GM21360 (cell line): ENCODE measurements around the gene LRFN3.
"Not testable (repeated sequence)": the region's sequence is repeated elsewhere in the genome, so short reads cannot be mapped to it uniquely, and the experiment has no call there.

ENCODE experiments used
- ATAC-seq: cut with Tn5 transposase; IDR thresholded peaks from one replicate; pipeline ENCODE4 v1.9.1; 2021; ENCODE audit warnings: mild to moderate bottlenecking, moderate library complexity; ENCODE audit not compliant: unreplicated experiment

Gene LRFN3

DNA sequence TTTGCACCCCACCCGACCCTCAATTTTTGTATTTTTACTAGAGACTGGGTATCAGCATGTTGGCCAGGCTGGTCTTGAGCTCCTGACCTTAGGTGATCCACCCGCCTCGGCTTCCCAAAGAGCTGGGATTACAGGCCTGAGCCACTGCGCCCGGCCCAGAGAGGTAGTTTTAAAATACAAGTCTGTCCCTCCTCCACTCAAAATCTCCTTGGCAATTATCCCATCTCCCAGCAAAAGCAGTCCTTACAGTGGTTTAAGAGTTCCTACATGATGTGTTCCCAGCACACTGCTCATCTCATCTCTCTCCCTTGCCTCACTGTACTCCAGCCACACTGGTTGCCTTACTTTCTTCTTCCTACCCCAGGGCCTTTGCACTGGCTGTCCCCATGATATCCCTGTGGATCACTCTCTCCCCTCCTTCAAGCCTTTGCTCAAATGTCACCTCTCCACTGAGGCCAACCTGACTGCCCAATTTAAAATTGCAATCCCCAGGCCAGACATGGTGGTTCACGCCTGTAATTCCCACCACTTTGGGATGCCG, 24.3 kb downstream of the LRFN3 start:
- no peak for ATAC-seq

DNA sequence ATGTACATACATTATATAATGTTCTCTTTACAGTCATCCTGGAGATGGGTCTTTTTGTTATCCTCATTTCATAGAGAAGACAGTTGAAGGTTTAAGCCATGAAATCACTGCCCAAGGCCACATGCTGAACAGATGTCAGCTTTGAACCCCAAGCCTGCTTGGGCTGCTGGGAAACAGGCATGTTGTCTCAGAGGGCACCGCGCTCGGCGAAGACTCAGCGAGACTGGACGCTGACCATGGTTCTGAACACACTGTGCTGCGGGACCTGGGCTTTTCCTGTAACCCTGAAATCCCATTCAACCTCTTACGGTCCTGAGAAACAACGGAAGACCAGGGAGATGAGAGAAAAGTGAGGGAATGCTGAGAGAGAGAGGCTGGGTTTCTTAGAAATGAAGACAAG, 27.3 kb downstream of the LRFN3 start:
- ATAC-seq = no peak

DNA sequence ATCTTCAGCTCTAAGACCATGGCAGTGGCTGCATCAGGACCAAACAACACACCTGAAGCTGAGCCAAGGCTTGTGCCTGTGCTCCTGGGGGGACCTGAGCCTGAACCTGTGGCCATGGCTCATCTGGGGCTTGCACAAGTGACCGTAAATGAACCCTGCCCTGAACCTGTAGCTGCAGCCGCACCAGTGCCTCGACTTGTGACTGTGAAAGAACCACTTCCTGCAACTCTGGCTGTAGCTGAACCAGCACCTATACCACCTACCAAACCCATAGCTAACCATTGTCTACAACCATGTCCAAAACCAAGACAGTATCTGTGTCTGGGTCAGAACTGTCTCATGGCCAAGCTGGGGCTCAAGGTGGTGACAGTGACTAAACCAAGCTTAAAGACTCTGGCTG, 30.6 kb downstream of the LRFN3 start:
- no peak for ATAC-seq

DNA sequence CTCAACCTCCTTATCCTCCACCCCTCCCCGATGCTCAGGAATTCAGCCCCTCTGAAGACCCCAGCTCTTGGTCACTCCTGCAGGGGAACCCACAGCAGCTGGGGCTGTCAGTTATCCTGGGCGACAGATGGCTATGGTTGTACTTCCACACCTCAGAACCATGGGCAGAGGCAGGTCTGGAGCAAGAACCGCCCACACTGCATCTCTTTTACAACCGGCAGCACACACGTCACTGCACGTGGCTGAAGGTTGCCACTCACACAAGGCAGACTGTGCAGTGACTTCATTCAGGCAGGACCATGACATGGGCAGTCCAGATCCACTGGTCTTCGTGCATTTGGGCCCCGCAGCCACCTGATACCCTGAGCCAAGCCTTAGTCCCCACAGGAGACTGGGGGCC, 37.3 kb downstream of the LRFN3 start:
- no peak for ATAC-seq

- no peak for ATAC-seq
These were observed 39.5 kb downstream of the LRFN3 start for GRCh38 chr19:35975608-35976214.

DNA sequence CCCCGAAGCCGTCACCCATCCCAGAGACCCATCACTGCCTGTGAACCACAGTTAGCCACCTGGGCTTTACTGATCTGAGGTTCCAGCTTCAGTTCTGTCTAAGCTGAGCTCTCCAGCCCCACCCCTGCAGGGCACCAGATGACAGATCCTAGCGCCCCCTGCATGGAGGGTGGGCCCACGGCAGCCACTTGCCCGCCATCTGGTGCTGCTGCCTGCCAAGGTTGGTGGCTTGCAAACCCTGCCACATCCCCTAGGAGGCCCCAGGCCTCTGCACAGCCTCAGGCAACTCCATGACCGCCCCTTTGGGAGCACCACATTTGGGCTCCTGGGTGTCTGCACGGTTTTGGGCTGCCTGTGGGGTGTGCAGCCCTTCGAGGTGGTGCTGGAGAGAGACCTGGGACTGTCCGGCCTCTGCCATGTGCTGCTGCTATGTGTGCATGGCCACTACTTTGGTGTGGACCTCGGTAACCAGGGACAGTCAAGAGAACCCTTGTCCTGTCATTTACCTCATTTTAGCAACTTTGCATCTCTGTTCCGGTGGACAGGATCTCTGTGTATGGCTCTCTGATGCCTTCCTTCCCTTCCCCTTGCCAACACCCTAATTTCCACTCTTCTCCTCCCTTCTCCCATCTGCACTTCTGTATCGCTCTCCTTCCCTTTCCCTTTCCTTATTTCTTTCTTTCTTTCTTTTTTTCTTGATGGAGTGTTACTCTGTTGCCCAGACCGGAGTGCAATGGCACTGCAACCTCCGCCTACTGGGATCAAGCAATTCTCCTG, 41.5 kb downstream of the LRFN3 start:
- ATAC-seq = no peak

- no peak for ATAC-seq
These were observed 42.1 kb downstream of the LRFN3 start for GRCh38 chr19:35978271-35978670.

- ATAC-seq = no peak
These were observed 42.7 kb downstream of the LRFN3 start for GRCh38 chr19:35978832-35979365.

DNA sequence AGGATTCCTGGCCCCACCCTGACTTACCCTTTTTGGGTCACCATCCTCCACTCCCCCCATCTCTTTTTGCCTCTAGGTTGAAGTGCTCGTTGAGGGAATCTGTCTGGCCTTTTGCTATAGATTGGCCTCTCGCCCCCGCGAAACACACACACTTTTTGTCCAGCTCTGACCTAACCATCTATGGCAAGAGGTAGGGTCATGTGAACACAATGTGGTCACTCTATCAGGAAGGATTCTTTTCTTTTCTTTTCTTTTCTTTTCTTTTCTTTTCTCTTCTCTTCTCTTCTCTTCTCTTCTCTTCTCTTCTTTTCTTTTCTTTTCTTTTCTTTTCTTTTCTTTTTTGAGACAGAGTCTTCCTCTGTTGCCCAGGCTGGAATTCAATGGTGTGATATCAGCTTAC, 44.8 kb downstream of the LRFN3 start:
- not testable (repeated sequence) for ATAC-seq

GRCh38 chr19:35983177-35983576, 47.0 kb downstream of the LRFN3 start:
- no peak for ATAC-seq

DNA sequence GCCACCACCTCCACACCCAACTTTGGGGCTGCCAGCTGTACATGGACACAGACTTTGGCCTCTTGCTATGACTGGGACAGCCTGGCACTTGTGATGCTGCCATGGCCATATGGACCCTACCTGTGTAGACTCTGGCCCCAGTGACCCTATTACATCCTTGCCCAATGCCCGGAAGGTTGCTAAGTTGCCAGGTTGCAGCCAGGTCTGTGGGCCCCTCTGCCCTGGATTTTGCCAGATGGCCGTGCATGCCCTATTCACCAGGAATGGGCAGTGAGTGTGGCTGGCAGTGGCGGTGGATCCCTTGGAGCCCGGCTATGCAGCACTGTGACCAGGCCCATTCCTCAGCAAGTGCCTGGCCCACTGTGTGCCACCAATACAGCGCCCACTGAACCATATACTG, 49.9 kb downstream of the LRFN3 start:
- ATAC-seq = no peak

DNA sequence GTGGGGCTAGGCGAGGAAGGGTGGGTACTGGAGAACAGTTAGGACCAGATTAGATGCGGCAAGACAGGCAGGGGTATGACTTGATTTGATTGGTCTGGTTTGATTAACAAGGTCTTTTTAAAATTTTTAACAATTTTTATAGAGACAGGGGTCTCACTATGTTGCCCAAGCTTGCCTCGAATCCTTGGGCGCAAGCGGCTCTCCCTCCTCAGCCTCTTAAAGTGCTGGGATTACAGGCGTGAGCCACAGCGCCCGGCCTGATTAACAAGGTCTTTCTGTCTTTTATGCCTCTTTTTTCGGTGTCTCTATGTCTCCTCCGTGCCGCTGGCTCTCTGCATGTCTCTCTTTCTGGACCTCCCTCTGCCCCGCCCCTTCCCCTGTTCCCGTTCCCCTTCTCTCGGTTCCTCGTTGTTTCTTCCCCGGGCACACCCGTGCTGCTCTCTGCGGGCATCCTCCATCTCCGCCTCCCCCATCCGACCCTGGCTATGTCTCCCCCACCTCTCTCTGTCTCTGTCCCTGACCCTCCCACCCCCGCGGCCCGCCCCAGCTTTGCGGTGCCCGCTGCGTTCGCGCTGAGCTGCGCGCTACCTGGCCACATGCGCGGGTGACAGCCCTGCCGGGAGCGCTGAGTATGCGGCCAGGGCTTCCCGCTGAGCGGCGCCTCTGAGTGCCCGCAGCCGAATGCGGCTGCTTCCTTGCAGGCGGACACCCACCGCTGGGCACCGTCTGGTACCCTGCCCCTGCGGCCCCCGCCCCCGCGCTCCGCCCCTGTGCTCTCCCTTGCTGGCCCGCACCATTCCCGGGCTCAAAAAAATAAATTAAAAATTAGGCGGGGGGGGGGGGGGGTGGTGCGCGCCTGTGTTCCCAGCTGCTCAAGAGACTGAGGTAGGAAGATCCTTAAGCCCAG, 50.7 kb downstream of the LRFN3 start:
- no peak for ATAC-seq

GRCh38 chr19:35987571-35987896, 51.4 kb downstream of the LRFN3 start:
- ATAC-seq = no peak

GRCh38 chr19:35988824-35989223, 52.6 kb downstream of the LRFN3 start:
- no peak for ATAC-seq

- no peak for ATAC-seq
These were observed 54.0 kb downstream of the LRFN3 start for GRCh38 chr19:35990156-35990555.

GRCh38 chr19:35990771-35991730, 54.9 kb downstream of the LRFN3 start:
- no peak for ATAC-seq

DNA sequence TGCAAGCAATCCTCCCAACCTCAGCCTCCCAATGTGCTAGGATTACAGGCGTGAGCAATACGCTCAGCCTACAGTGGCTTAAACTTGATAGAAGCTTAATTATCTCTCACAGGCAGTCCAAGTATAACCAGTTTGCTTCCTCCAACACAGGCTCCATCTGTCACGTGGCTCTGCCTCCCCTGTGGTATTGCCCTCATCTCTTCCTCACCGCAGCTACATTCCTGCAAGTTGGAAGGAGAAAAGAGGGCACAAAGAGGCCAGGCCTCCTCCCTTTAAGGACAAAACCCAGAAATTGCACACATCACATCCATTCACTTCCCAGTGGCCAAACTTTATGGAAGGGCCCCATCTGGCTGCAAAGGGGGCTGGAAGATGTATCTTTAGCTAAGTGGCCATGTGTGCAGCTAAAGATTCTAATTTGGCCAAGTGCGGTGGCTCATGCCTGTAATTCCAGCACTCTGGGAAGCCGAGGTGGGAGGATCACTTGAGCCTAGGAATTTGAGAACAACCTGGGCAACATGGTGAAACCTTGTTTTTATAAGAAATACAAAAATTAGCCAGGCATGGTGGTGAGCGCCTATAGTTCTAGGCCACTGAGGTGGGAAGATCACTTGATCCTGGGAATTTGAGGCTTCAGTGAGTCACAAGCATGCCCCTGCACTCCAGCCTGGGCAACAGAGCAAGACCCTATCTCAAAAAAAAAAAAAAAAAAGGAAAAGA, 55.7 kb downstream of the LRFN3 start:
- ATAC-seq = no peak

- ATAC-seq = no peak
These were observed 57.0 kb downstream of the LRFN3 start for GRCh38 chr19:35992907-35993765.
